GM21390 (cell line): ENCODE results near the gene NARF.
"Not testable (repeated sequence)": the region's sequence is repeated elsewhere in the genome, so short reads cannot be mapped to it uniquely, and the experiment has no call there.

Source experiments
- ATAC-seq: cut with Tn5 transposase; IDR thresholded peaks from one replicate; pipeline ENCODE4 v1.9.1; 2021; ENCODE audit not compliant: unreplicated experiment

Gene NARF

GRCh38 chr17:82458179-82458884 lies at the start of gene NARF:
Gene NARF, plus strand, starts transcription at chr17:82458741. Its CDS starts 63 bp downstream, at chr17:82458804.
- peak; percentile 89 for ATAC-seq

GRCh38 chr17:82408938-82409318 lies 49.6 kb upstream of the NARF start:
- ATAC-seq: no peak

- ATAC-seq: no peak
Measured at GRCh38 chr17:82410014-82410716, 48.4 kb upstream of the NARF start.

- ATAC-seq: no peak
Measured at GRCh38 chr17:82411396-82412053, 47.0 kb upstream of the NARF start.

- not testable (repeated sequence) for ATAC-seq
Measured at GRCh38 chr17:82412081-82412480, 46.5 kb upstream of the NARF start.

- no peak for ATAC-seq
Measured at GRCh38 chr17:82412535-82413520, 45.7 kb upstream of the NARF start.

- ATAC-seq: no peak
Measured at GRCh38 chr17:82414548-82415281, 43.8 kb upstream of the NARF start.

GRCh38 chr17:82415336-82415735 lies 43.2 kb upstream of the NARF start:
- no peak for ATAC-seq

- ATAC-seq: no peak
Measured at GRCh38 chr17:82415786-82416185, 42.8 kb upstream of the NARF start.

- no peak for ATAC-seq
Measured at GRCh38 chr17:82416264-82416663, 42.3 kb upstream of the NARF start.

GRCh38 chr17:82416771-82417170 lies 41.8 kb upstream of the NARF start:
- no peak for ATAC-seq

GRCh38 chr17:82418001-82418986 lies 40.2 kb upstream of the NARF start, which contains the start of the genes HEXD and OGFOD3:
Gene HEXD, plus strand, starts transcription at chr17:82418347. Its CDS starts 1,453 bp downstream, at chr17:82419800.
Gene OGFOD3, minus strand, starts transcription at chr17:82418586. Its CDS starts 101 bp downstream, at chr17:82418485.
- peak; percentile 78 for ATAC-seq

- no peak for ATAC-seq
Measured at GRCh38 chr17:82419540-82419939, 39.0 kb upstream of the NARF start.

GRCh38 chr17:82424001-82424862 lies 34.3 kb upstream of the NARF start:
- no peak for ATAC-seq

GRCh38 chr17:82424863-82425159 lies 33.7 kb upstream of the NARF start:
- no peak for ATAC-seq

- no peak for ATAC-seq
Measured at GRCh38 chr17:82428546-82428945, 30.0 kb upstream of the NARF start.

GRCh38 chr17:82429824-82430223 lies 28.7 kb upstream of the NARF start:
- no peak for ATAC-seq

GRCh38 chr17:82432017-82432416 lies 26.5 kb upstream of the NARF start:
- no peak for ATAC-seq
